G401 (cell line): ENCODE results near the gene TRIM38. TPM values are rescaled to one million over a fixed set of nuclear protein-coding genes. Genes with fewer than 3 reads are reported as not detected.

Experiments used
- DNase-seq: peaks from one replicate; pipeline ENCODE4 v3.0.0-alpha.2; 2015; ENCODE audit warnings: low spot score
- in situ Hi-C: cut with HindIII; loops from 2 replicates; pipeline ENCODE4 v1.10.0; 2016; ENCODE audit warnings: low sequenced_read_pairs, mixed read lengths
- total RNA-seq: library from RNA; depleted of rRNA; stranded (reverse); fragments of >200 nt; shearing (Covaris generic); gene quantifications from 2 replicates; pipeline ENCODE4 v1.2.3, GENCODE V29; 2014; rRNA removed

Gene TRIM38
- total RNA-seq, 1 experiment from 2014 or later: 0.03 TPM

- in situ Hi-C loops: no loop called here
- peak; percentile 51 for DNase-seq
Measured at GRCh38 chr6:26032340-26033084, 69.9 kb downstream of the TRIM38 start.

DNA sequence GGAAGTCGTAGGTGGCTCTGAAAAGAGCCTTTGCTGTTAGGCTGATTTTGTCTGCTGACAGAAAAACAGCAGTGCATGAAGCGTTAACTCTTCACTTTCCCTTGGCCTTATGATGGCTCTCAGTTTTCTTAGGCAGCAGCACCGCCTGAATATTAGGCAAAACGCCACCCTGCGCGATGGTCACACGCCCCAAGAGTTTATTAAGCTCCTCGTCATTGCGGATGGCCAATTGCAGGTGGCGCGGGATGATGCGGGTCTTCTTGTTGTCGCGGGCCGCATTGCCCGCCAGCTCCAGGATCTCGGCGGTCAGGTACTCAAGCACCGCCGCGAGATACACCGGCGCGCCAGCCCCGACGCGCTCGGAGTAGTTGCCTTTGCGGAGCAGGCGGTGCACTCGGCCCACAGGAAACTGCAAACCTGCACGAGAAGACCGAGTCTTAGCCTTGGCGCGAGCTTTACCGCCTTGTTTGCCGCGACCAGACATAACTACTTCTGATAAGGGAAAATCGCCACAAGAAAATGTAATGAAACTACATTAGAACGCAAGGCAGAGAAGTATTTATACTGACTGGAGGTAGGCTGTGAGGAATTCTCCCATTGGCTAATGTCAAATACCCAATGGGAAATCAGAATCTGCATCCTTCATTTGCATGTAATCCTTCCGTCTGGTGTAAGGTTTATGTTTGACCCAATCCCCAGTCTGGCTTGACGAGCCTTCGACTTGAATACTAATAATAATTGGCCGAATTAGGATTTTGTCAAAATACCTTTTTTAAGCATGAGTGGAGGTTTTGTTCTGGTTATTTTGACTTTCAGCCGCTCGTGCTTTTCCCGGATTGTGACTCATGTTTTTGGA, 70.7 kb downstream of the TRIM38 start:
- peak; percentile 98 for DNase-seq
- in situ Hi-C loops: no loop called here

- in situ Hi-C loops: no loop called here
- DNase-seq: no peak
Measured at GRCh38 chr6:26033941-26034354, 71.3 kb downstream of the TRIM38 start.

GRCh38 chr6:26034905-26035304, 72.3 kb downstream of the TRIM38 start:
- DNase-seq: no peak
- in situ Hi-C loops: no loop called here

Other genes with a start within 250 kb of the TRIM38 start
- not detected in 2 replicates for gene SLC17A4, start 208.1 kb upstream of the TRIM38 start, total RNA-seq
- not detected in 2 replicates for gene SLC17A1, start 130.8 kb upstream of the TRIM38 start, total RNA-seq
- gene SLC17A3, start 88.6 kb upstream of the TRIM38 start, total RNA-seq: not detected in 2 replicates
- gene SLC17A2, start 32.1 kb upstream of the TRIM38 start, total RNA-seq: not detected in 2 replicates
- 2.3 and 8.0 TPM in 2 replicates for gene HFE, start 124.6 kb downstream of the TRIM38 start, total RNA-seq